HCT116 (cell line): ENCODE results near the gene TMEM130. TPM values are rescaled to one million over a fixed set of nuclear protein-coding genes. Genes with fewer than 3 reads are reported as not detected.

Experiments used
- ATAC-seq: fragments of 200-7000 bp; cut with Tn5 transposase; 2 replicates; pipeline ENCODE4 v1.9.1; 2020; ENCODE audit warnings: mild to moderate bottlenecking, moderate library complexity
- BruUV-seq: library from RNA; stranded (reverse); fragments of 400-500 nt; replicated peaks from 2 replicates; lab custom pipeline; 2021; lab: Mats Ljungman, UMichigan
- CTCF ChIA-PET: fragments of 300-600 bp; sonication (Branson Sonifier 250); formaldehyde crosslinking; loops from one replicate; lab custom pipeline; 2021; ENCODE audit warnings: antibody characterized with exemption; lab: Charles Lee
- POLR2A ChIA-PET: fragments of 300-600, 350-600 bp; sonication (Branson Sonifier 250); formaldehyde crosslinking; loops from one replicate; lab custom pipeline; 2021; ENCODE audit warnings: antibody characterized with exemption; lab: Charles Lee
- RAD21 ChIA-PET, 2 experiments: fragments of 300-600 bp; sonication (Branson Sonifier 250); formaldehyde crosslinking; loops; one replicate each; lab custom pipeline; 2023; ENCODE audit warnings: low total read pairs in 2 of 2; ENCODE audit not compliant: uncharacterized antibody in 2 of 2, unreplicated experiment in 2 of 2, low non-redundant PET in 1 of 2; lab: Charles Lee
- DNase-seq: peaks from one replicate; pipeline ENCODE4 v3.0.0-alpha.2; 2010; ENCODE audit warnings: low read depth, low spot score
- H2AFZ ChIP-seq: fragments of 200-600 bp; shearing (Covaris generic), sonication (generic); 2 replicates; pipeline ENCODE4 v1.6.1; 2017; ENCODE audit warnings: low read depth, mixed run types, mixed read lengths, antibody characterized with exemption, low read length; ENCODE audit not compliant: poor library complexity, severe bottlenecking
- H3K27ac ChIP-seq: 2 replicates; pipeline ENCODE4 v1.5.1; 2012; ENCODE audit warnings: low read depth, low read length
- H3K27me3 ChIP-seq: fragments of 200-600 bp; sonication (generic); 2 replicates; pipeline ENCODE4 v1.6.1; 2016; ENCODE audit warnings: mixed run types, low read length, mixed read lengths; ENCODE audit not compliant: insufficient read depth
- H3K36me3 ChIP-seq, 2 experiments: fragments of 200-500 bp in 1 of 2; fragments of 200-600 bp in 1 of 2; sonication (Bioruptor generic) in 1 of 2; sonication (generic) in 1 of 2; 2 replicates each; pipeline versions ENCODE4 v1.5.1 to v1.6.1; 2014 to 2016; ENCODE audit warnings: low read length in 2 of 2, inconsistent platforms in 1 of 2, mixed read lengths in 1 of 2, mixed run types in 1 of 2; ENCODE audit not compliant: insufficient read depth in 2 of 2, control insufficient read depth in 1 of 2
- H3K4me1 ChIP-seq, 2 experiments: fragments of 200-600 bp in 1 of 2; sonication (generic) in 1 of 2; 2 replicates each; pipeline versions ENCODE4 v1.5.1 to v1.6.1; 2012 to 2017; ENCODE audit warnings: low read length in 2 of 2, inconsistent platforms in 1 of 2, mild to moderate bottlenecking in 1 of 2, mixed read lengths in 1 of 2, mixed run types in 1 of 2, moderate library complexity in 1 of 2; ENCODE audit not compliant: insufficient read depth in 2 of 2, control insufficient read depth in 1 of 2
- H3K4me2 ChIP-seq: fragments of 200-600 bp; sonication (generic); 2 replicates; pipeline ENCODE4 v1.6.1; 2017; ENCODE audit warnings: mixed run types, low read length, mixed read lengths
- H3K4me3 ChIP-seq, 2 experiments: fragments of 200-600 bp in 1 of 2; sonication (generic) in 1 of 2; replicated peaks in 1 of 2; 2 replicates each; pipeline ENCODE4 v1.5.1; 2011 to 2016; ENCODE audit warnings: low read length in 2 of 2, control low read depth in 1 of 2, low read depth in 1 of 2, mild to moderate bottlenecking in 1 of 2, mixed read lengths in 1 of 2, mixed run types in 1 of 2
- H3K79me2 ChIP-seq: fragments of 200-600 bp; sonication (generic); 2 replicates; pipeline ENCODE4 v1.6.1; 2017; ENCODE audit warnings: mild to moderate bottlenecking, mixed run types, low read length, moderate library complexity, mixed read lengths; ENCODE audit not compliant: insufficient read depth
- H3K9ac ChIP-seq: fragments of 200-600 bp; sonication (generic); 2 replicates; pipeline ENCODE4 v1.6.1; 2016; ENCODE audit warnings: low read length, mixed read lengths
- H3K9me2 ChIP-seq: fragments of 200-600 bp; sonication (generic), shearing (Covaris generic); 2 replicates; pipeline ENCODE4 v1.6.1; 2017; ENCODE audit warnings: mixed run types, mild to moderate bottlenecking, moderate library complexity; ENCODE audit not compliant: insufficient read depth
- H3K9me3 ChIP-seq, 2 experiments: fragments of 200-500 bp in 1 of 2; fragments of 200-600 bp in 1 of 2; sonication (Bioruptor generic) in 1 of 2; sonication (generic) in 1 of 2; 2 replicates each; pipeline ENCODE4 v1.6.1; 2014 to 2017; ENCODE audit warnings: low read length in 2 of 2, mixed read lengths in 2 of 2, inconsistent platforms in 1 of 2, low read depth in 1 of 2, mild to moderate bottlenecking in 1 of 2, mixed run types in 1 of 2, moderate library complexity in 1 of 2; ENCODE audit not compliant: control insufficient read depth in 1 of 2, insufficient read depth in 1 of 2
- H4K20me1 ChIP-seq: fragments of 200-600 bp; sonication (generic), shearing (Covaris generic); 2 replicates; pipeline ENCODE4 v1.6.1; 2017; ENCODE audit warnings: mixed run types, mild to moderate bottlenecking, moderate library complexity; ENCODE audit not compliant: insufficient read depth
- CEBPB ChIP-seq: IDR thresholded peaks from 2 replicates; pipeline ENCODE4 v1.6.1; 2012; ENCODE audit warnings: low read depth
- ELF1 ChIP-seq: IDR thresholded peaks from 2 replicates; pipeline ENCODE4 v1.6.1; 2012; ENCODE audit warnings: low read depth, borderline replicate concordance
- EZH2 ChIP-seq: fragments of 200-600 bp; sonication (generic); IDR thresholded peaks from 2 replicates; pipeline ENCODE4 v1.6.1; 2017; ENCODE audit warnings: antibody characterized with exemption, mixed run types
- EZH2phosphoT487 ChIP-seq: fragments of 200-600 bp; IDR thresholded peaks from 2 replicates; pipeline ENCODE4 v1.6.1; 2018; ENCODE audit warnings: antibody characterized with exemption, borderline replicate concordance
- POLR2A ChIP-seq: IDR thresholded peaks from 2 replicates; pipeline ENCODE4 v1.7.0; 2011; ENCODE audit warnings: borderline replicate concordance; ENCODE audit not compliant: insufficient read depth, insufficient read length; ENCODE audit errors: extremely low read depth
- RAD21 ChIP-seq: IDR thresholded peaks from 2 replicates; pipeline ENCODE4 v1.6.1; 2012; ENCODE audit warnings: low read depth, mild to moderate bottlenecking
- ZBTB33 ChIP-seq: IDR thresholded peaks from 2 replicates; pipeline ENCODE4 v1.6.1; 2011; ENCODE audit warnings: mild to moderate bottlenecking, low read length, moderate library complexity; ENCODE audit not compliant: insufficient replicate concordance; ENCODE audit errors: extremely low read depth
- intact Hi-C: fragments of 100-400 bp; cut with micrococcal nuclease; formaldehyde crosslinking; loops from 2 replicates; pipeline ENCODE4 v1.10.0; 2022
- total RNA-seq: library from RNA; stranded (reverse); gene quantifications from one replicate; pipeline ENCODE4 v1.2.1, GENCODE V29; 2021; ENCODE audit not compliant: unreplicated experiment

The TMEM130 gene
- total RNA-seq, 1 experiment from 2014 or later: not detected

- TF ChIP-seq ZBTB33 (no peak), ELF1 (no peak)
Observed at GRCh38 chr7:98840096-98840495, 29.7 kb downstream of the TMEM130 start (continued).

GRCh38 chr7:98837630-98837972 is 32.2 kb downstream of the TMEM130 start:
- Histone ChIP-seq H3K79me2 (no peaks in the 10 kb centered on the region), H3K36me3 (no peaks in the 10 kb centered on the region), H3K27me3 (no peaks in the 10 kb centered on the region), H3K9me2 (no peaks in the 10 kb centered on the region), H3K4me3 (no peak overlapping the region), H3K27ac (no peak overlapping the region), H2AFZ (no peak overlapping the region), H3K4me2 (no peak overlapping the region), H3K9ac (no peak overlapping the region), H3K9me3 (no peaks in the 10 kb centered on the region), H4K20me1 (no peaks in the 10 kb centered on the region), H3K4me1 (peaks cover 4 to 12% of the 10 kb centered on the region in 2 experiments; a peak in 2 of 4 replicates)
- intact Hi-C loops: loop anchor here (1.0 to 10.0 kb wide), 5 partner anchors 82 to 543 kb away; no protein-coding TSS in a partner anchor
- RAD21 ChIA-PET: interaction anchor here in 1 of 2 experiments (0.7 kb wide), 2 partner anchors 11 to 224 kb away, joined by 3 to 6 read pairs; no protein-coding TSS in a partner anchor
- TF ChIP-seq EZH2phosphoT487: no peak
- no peak for TF ChIP-seq POLR2A
- TF ChIP-seq RAD21: no peak
- TF ChIP-seq EZH2: no peak
- no peak for TF ChIP-seq ELF1
- TF ChIP-seq CEBPB: no peak
- POLR2A ChIA-PET: interaction anchor here (1.3 kb wide), 1 partner anchor 19 kb away, joined by 4 read pairs; no protein-coding TSS in a partner anchor
- DNase-seq (no peak), ATAC-seq (no peak)
- CTCF ChIA-PET: interaction anchor here (1.3 to 2.3 kb wide), 3 partner anchors 92 to 407 kb away, joined by 3 to 12 read pairs (median 5); no protein-coding TSS in a partner anchor
- no TSS peak for BruUV-seq
